Neural cell (in vitro differentiated cells): ENCODE results near the gene NIM1K.

ENCODE experiments used
- CTCF ChIP-seq: fragments of 450-650 bp; IDR thresholded peaks from 2 replicates; pipeline ENCODE4 v1.5.1; 2014; ENCODE audit warnings: antibody characterized with exemption, mild to moderate bottlenecking, moderate library complexity; ENCODE audit not compliant: poor library complexity, severe bottlenecking
- EP300 ChIP-seq: fragments of 450-650 bp; conservative IDR thresholded peaks from 2 replicates; pipeline ENCODE4 v1.6.1; 2014; ENCODE audit warnings: antibody characterized with exemption, mild to moderate bottlenecking, moderate library complexity; ENCODE audit not compliant: poor library complexity, severe bottlenecking
- POLR2AphosphoS5 ChIP-seq: IDR thresholded peaks from 2 replicates; pipeline ENCODE4 v1.6.1; 2012
- RAD21 ChIP-seq: fragments of 450-650 bp; conservative IDR thresholded peaks from 2 replicates; pipeline ENCODE4 v1.6.1; 2014; ENCODE audit warnings: antibody characterized with exemption, mild to moderate bottlenecking, moderate library complexity
- SMC3 ChIP-seq: fragments of 450-650 bp; conservative IDR thresholded peaks from 2 replicates; pipeline ENCODE4 v1.6.1; 2014; ENCODE audit warnings: antibody characterized with exemption, mild to moderate bottlenecking, moderate library complexity; ENCODE audit not compliant: poor library complexity
- TF ChIP-seq, protein P1 (sequence below): IDR thresholded peaks from 2 replicates; pipeline ENCODE4 v1.6.1; 2012; ENCODE audit warnings: borderline replicate concordance

DNA sequence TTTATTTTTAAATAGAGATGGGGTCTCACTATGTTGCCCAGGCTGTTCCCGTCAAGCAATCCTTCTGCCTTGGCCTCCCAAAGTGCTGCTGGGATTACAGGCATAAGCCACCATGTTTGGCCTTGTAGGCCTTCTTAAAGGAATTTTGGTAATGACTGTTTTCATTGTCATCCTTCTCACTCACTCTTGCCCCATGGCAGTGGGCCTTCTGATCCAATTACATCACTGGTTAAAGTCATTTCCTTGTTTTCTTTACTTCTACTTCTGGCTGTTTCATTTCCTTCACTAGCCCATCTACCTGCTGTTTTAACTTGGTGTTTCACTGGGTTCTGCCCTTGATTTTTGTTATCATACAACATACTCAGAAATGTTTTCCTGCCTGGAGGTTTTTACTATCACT, 20.1 kb upstream of the NIM1K start:
- TF ChIP-seq CTCF (no peak), POLR2AphosphoS5 (no peak), SMC3 (no peak), EP300 (no peak), RAD21 (no peak)
- TF ChIP-seq, protein P1, sequence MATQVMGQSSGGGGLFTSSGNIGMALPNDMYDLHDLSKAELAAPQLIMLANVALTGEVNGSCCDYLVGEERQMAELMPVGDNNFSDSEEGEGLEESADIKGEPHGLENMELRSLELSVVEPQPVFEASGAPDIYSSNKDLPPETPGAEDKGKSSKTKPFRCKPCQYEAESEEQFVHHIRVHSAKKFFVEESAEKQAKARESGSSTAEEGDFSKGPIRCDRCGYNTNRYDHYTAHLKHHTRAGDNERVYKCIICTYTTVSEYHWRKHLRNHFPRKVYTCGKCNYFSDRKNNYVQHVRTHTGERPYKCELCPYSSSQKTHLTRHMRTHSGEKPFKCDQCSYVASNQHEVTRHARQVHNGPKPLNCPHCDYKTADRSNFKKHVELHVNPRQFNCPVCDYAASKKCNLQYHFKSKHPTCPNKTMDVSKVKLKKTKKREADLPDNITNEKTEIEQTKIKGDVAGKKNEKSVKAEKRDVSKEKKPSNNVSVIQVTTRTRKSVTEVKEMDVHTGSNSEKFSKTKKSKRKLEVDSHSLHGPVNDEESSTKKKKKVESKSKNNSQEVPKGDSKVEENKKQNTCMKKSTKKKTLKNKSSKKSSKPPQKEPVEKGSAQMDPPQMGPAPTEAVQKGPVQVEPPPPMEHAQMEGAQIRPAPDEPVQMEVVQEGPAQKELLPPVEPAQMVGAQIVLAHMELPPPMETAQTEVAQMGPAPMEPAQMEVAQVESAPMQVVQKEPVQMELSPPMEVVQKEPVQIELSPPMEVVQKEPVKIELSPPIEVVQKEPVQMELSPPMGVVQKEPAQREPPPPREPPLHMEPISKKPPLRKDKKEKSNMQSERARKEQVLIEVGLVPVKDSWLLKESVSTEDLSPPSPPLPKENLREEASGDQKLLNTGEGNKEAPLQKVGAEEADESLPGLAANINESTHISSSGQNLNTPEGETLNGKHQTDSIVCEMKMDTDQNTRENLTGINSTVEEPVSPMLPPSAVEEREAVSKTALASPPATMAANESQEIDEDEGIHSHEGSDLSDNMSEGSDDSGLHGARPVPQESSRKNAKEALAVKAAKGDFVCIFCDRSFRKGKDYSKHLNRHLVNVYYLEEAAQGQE, result no peak
